SK-N-SH (cell line): ENCODE measurements around the gene MUSTN1. TPM values are rescaled to one million over a fixed set of nuclear protein-coding genes. Genes with fewer than 3 reads are reported as not detected.

Experiments used
- CTCF ChIA-PET: fragments of 300-600, 350-600 bp; formaldehyde crosslinking; extraction: SDS; loops from one replicate; lab custom pipeline; 2021; lab: Yijun Ruan, JAX
- POLR2A ChIA-PET: fragments of 350-600 bp; sonication (Branson Sonifier 250); formaldehyde crosslinking; extraction: SDS; loops from one replicate; lab custom pipeline; 2020; ENCODE audit warnings: antibody characterized with exemption, inconsistent platforms; lab: Yijun Ruan, JAX
- DNase-seq: peaks from one replicate; pipeline ENCODE4 v3.0.0; 2012
- H2AFZ ChIP-seq: fragments of 200-600 bp; sonication (generic); 2 replicates; pipeline ENCODE4 v1.8.1; 2016; ENCODE audit warnings: antibody characterized with exemption, mild to moderate bottlenecking, low read depth
- H3F3A ChIP-seq: fragments of 200-600 bp; sonication (generic); replicated peaks from 2 replicates; pipeline ENCODE3; 2016; ENCODE audit warnings: antibody characterized with exemption, mild to moderate bottlenecking; ENCODE audit not compliant: insufficient read depth
- H3K27ac ChIP-seq, 2 experiments: fragments of 200-500 bp in 1 of 2; fragments of 200-600 bp in 1 of 2; sonication (Bioruptor generic) in 1 of 2; sonication (generic), shearing (Covaris generic) in 1 of 2; 2 replicates each; pipeline versions ENCODE4 v1.5.1 to v1.6.1; 2014 to 2016; ENCODE audit warnings: low read depth in 2 of 2, inconsistent platforms in 1 of 2, low read length in 1 of 2, mild to moderate bottlenecking in 1 of 2, mixed read lengths in 1 of 2
- H3K27me3 ChIP-seq: fragments of 200-600 bp; sonication (generic), shearing (Covaris generic); 2 replicates; pipeline ENCODE4 v1.6.1; 2016; ENCODE audit warnings: mixed run types; ENCODE audit not compliant: insufficient read depth
- H3K36me3 ChIP-seq, 2 experiments: fragments of 200-500 bp in 1 of 2; fragments of 200-600 bp in 1 of 2; sonication (Bioruptor generic) in 1 of 2; sonication (generic) in 1 of 2; replicated peaks in 1 of 2; 2 replicates each; pipeline versions ENCODE3 to v1.5.1; 2014 to 2016; ENCODE audit warnings: low read length in 1 of 2, mild to moderate bottlenecking in 1 of 2; ENCODE audit not compliant: insufficient read depth in 2 of 2, control insufficient read depth in 1 of 2
- H3K4me1 ChIP-seq, 2 experiments: fragments of 200-500 bp in 1 of 2; fragments of 200-600 bp in 1 of 2; sonication (Bioruptor generic) in 1 of 2; sonication (generic), shearing (Covaris generic) in 1 of 2; 2 replicates each; pipeline versions ENCODE4 v1.5.1 to v1.6.1; 2014 to 2016; ENCODE audit warnings: low read depth in 1 of 2, low read length in 1 of 2, mixed run types in 1 of 2; ENCODE audit not compliant: insufficient read depth in 2 of 2, control insufficient read depth in 1 of 2
- H3K4me2 ChIP-seq: fragments of 200-600 bp; sonication (generic), shearing (Covaris generic); 2 replicates; pipeline ENCODE4 v1.6.1; 2017; ENCODE audit warnings: mixed run types
- H3K4me3 ChIP-seq, 2 experiments: fragments of 200-500 bp in 1 of 2; fragments of 200-600 bp in 1 of 2; sonication (Bioruptor generic) in 1 of 2; sonication (generic), shearing (Covaris generic) in 1 of 2; 2 replicates each; pipeline versions ENCODE4 v1.5.1 to v1.8.1; 2014 to 2016; ENCODE audit warnings: low read depth in 2 of 2, inconsistent platforms in 1 of 2, low read length in 1 of 2, mild to moderate bottlenecking in 1 of 2, mixed read lengths in 1 of 2, moderate library complexity in 1 of 2
- H3K79me2 ChIP-seq: fragments of 200-600 bp; sonication (generic); 2 replicates; pipeline ENCODE4 v1.8.1; 2017; ENCODE audit warnings: mild to moderate bottlenecking; ENCODE audit not compliant: insufficient read depth
- H3K9ac ChIP-seq: fragments of 200-600 bp; sonication (generic); 2 replicates; pipeline ENCODE4 v1.6.1; 2017; ENCODE audit warnings: mixed run types
- H3K9me2 ChIP-seq: fragments of 200-600 bp; sonication (generic); 2 replicates; pipeline ENCODE4 v1.6.1; 2017; ENCODE audit warnings: mixed run types
- H3K9me3 ChIP-seq: fragments of 200-600 bp; sonication (generic); 2 replicates; pipeline ENCODE4 v1.6.1; 2017; ENCODE audit warnings: mixed run types, mild to moderate bottlenecking, moderate library complexity
- H4K20me1 ChIP-seq: fragments of 200-600 bp; sonication (generic); 2 replicates; pipeline ENCODE4 v1.6.1; 2017; ENCODE audit warnings: mild to moderate bottlenecking, mixed run types; ENCODE audit not compliant: insufficient read depth
- CHD2 ChIP-seq: fragments of 150-350 bp; IDR thresholded peaks from 2 replicates; pipeline ENCODE4 v1.6.1; 2018; ENCODE audit warnings: low read length; ENCODE audit not compliant: partially characterized antibody
- EP300 ChIP-seq, 2 experiments: IDR thresholded peaks; 2 replicates each; pipeline versions ENCODE4 v1.4.0 to v1.6.1; 2012; ENCODE audit warnings: borderline replicate concordance in 1 of 2, low read depth in 1 of 2, low read length in 1 of 2
- FOXJ3 ChIP-seq: sonication (generic); formaldehyde crosslinking; IDR thresholded peaks from 2 replicates; pipeline ENCODE4 v1.5.1; 2020; ENCODE audit warnings: mild to moderate bottlenecking, missing genetic modification reagents
- FOXM1 ChIP-seq: IDR thresholded peaks from 2 replicates; pipeline ENCODE4 v1.4.0; 2012; ENCODE audit warnings: low read depth, mild to moderate bottlenecking
- GABPA ChIP-seq: IDR thresholded peaks from 2 replicates; pipeline ENCODE4 v1.4.0; 2012; ENCODE audit warnings: low read depth, mild to moderate bottlenecking
- MAX ChIP-seq: IDR thresholded peaks from 2 replicates; pipeline ENCODE4 v1.4.0; 2012; ENCODE audit warnings: low read depth
- MXI1 ChIP-seq: IDR thresholded peaks from 2 replicates; pipeline ENCODE4 v1.6.1; 2012; ENCODE audit warnings: mild to moderate bottlenecking, low read depth, low read length, improper control_type of control experiment
- NFIC ChIP-seq: IDR thresholded peaks from 2 replicates; pipeline ENCODE4 v1.4.0; 2012; ENCODE audit warnings: borderline replicate concordance
- NRF1 ChIP-seq: IDR thresholded peaks from 2 replicates; pipeline ENCODE4 v1.6.1; 2012; ENCODE audit warnings: low read depth, mild to moderate bottlenecking, low read length
- POLR2AphosphoS5 ChIP-seq: IDR thresholded peaks from 2 replicates; pipeline ENCODE4 v1.6.1; 2012; ENCODE audit warnings: low read depth, low read length
- REST ChIP-seq: IDR thresholded peaks from 2 replicates; pipeline ENCODE4 v1.6.1; 2012; ENCODE audit warnings: mild to moderate bottlenecking, low read depth, low read length, moderate library complexity
- RXRA ChIP-seq: IDR thresholded peaks from 2 replicates; pipeline ENCODE4 v1.4.0; 2012; ENCODE audit warnings: low read depth, mild to moderate bottlenecking, borderline replicate concordance
- SMC3 ChIP-seq: IDR thresholded peaks from 2 replicates; pipeline ENCODE4 v1.6.1; 2012; ENCODE audit warnings: low read depth, low read length, improper control_type of control experiment
- TEAD4 ChIP-seq: IDR thresholded peaks from 2 replicates; pipeline ENCODE4 v1.4.0; 2012; ENCODE audit warnings: mild to moderate bottlenecking, borderline replicate concordance; ENCODE audit not compliant: insufficient read depth
- USF1 ChIP-seq: IDR thresholded peaks from 2 replicates; pipeline ENCODE4 v1.4.0; 2012; ENCODE audit warnings: low read depth, borderline replicate concordance
- USF2 ChIP-seq: fragments of 150-350 bp; IDR thresholded peaks from 2 replicates; pipeline ENCODE4 v1.6.1; 2017; ENCODE audit warnings: antibody characterized with exemption, low read length, low read depth, borderline replicate concordance
- YY1 ChIP-seq: IDR thresholded peaks from 2 replicates; pipeline ENCODE4 v1.4.0; 2012; ENCODE audit warnings: low read depth, mild to moderate bottlenecking
- ZBTB33 ChIP-seq: IDR thresholded peaks from 2 replicates; pipeline ENCODE4 v1.4.0; 2012; ENCODE audit warnings: low read depth, borderline replicate concordance
- WGBS: methylation state at CpG from one replicate; pipeline ENCODE4 v1.1.6; 2017; ENCODE audit warnings: low lambda C conversion rate; 5-methylcytosine and 5-hydroxymethylcytosine counted together
- polyA plus RNA-seq, 3 experiments: library from polyadenylated mRNA; depleted of rRNA; stranded (reverse); fragments of >200 nt; gene quantifications; 2 replicates each; pipeline ENCODE4 v1.2.3, GENCODE V29; 2012

MUSTN1 gene
- polyA plus RNA-seq, 1 of the 3 experiments (the other 2 are of a cell fraction), result 0.54 TPM

GRCh38 chr3:52857133-52857532 is 22.3 kb upstream of the MUSTN1 start:
- Histone ChIP-seq H4K20me1 (no peaks in the 10 kb centered on the region), H3K27ac (no peak overlapping the region), H3K79me2 (peaks cover 4% of the 10 kb centered on the region; the same call in 1 of the 2 replicates), H3K4me2 (no peak overlapping the region), H2AFZ (no peak overlapping the region), H3K9me3 (no peaks in the 10 kb centered on the region), H3K36me3 (peaks cover 0 to 4% of the 10 kb centered on the region in 2 experiments), H3K4me1 (no peaks in the 10 kb centered on the region), H3K4me3 (no peak overlapping the region), H3F3A (no peaks in the 10 kb centered on the region), H3K27me3 (no peaks in the 10 kb centered on the region), H3K9ac (no peak overlapping the region), H3K9me2 (no peaks in the 10 kb centered on the region)
- 91% methylated on average over 3 of the region's 3 CpGs for WGBS
- ChIA-PET POLR2A (no interaction called here), CTCF (interaction anchor here (1.2 kb wide), 1 partner anchor 10 kb away, joined by 4 read pairs; no protein-coding TSS in a partner anchor)
- TF ChIP-seq CHD2 (no peak), FOXM1 (no peak), RXRA (no peak), FOXJ3 (CRISPR knock-in tag) (no peak), YY1 (no peak), EP300 (IDR thresholded peaks at IDR 0.05; ENCODE audit: borderline replicate concordance in 1 of 2, low read depth in 1 of 2, low read length in 1 of 2) (no peak), MAX (no peak), POLR2AphosphoS5 (no peak), REST (no peak), ZBTB33 (no peak), SMC3 (no peak), NFIC (no peak), GABPA (no peak), USF2 (no peak), USF1 (no peak), TEAD4 (no peak), MXI1 (no peak), NRF1 (no peak)
- no peak for DNase-seq
